T-helper 2 cell treated with Interferon-gamma antibody and Interleukin-4, amounts not matched to agents 100 ng/mL and 5 ng/mL, for 36 hours (primary cell): ENCODE results near the gene CLSTN2. TPM values are rescaled to one million over a fixed set of nuclear protein-coding genes. Genes with fewer than 3 reads are reported as not detected.

Source experiments
- intact Hi-C: fragments of 100-400 bp; cut with micrococcal nuclease; formaldehyde crosslinking; loops from one replicate; pipeline ENCODE4 v1.15.1; 2023
- total RNA-seq: library from RNA; stranded (reverse); gene quantifications from 2 replicates; pipeline ENCODE4 v1.2.3, GENCODE V29; 2022

The CLSTN2 gene
- total RNA-seq, 1 donor from 2014 or later: not detected

DNA sequence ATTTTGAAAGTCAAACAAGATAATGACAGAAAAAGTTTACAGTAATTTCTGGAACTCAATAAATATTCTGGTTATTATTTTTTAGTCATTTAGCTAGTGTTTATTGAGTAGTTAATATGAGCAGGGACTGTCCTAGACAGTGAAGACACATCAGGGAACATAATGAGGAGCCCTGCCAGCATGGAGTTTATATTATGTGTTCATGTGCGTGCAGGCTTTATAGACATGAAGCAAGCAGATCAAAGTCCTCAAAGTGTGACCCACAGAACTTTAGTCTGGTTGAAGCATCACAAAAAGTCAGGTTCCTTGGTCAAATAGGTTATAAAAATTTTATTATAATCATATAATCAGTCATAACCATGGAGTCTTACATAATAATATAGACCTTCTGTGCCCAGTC lies 289.3 kb downstream of the CLSTN2 start:
- intact Hi-C loops: no loop called here

DNA sequence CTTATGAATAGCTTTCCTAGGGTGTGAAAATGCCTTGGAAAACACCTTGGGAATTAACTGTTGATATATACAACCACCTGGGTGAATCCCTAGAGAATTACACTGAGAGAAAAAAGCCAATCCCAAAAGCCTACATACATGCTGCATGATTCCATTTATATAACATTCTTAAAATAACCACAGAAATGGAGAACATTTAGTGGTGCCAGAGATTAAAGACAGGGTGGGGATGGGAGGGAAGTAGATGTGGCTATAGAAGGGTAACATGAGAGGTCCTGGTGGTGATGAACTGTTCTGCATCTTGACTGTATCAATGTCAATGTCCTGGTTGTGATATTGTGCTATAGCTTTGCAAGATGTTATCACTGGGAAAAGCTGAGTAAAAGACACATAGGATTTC lies 291.0 kb downstream of the CLSTN2 start:
- intact Hi-C loops: no loop called here

DNA sequence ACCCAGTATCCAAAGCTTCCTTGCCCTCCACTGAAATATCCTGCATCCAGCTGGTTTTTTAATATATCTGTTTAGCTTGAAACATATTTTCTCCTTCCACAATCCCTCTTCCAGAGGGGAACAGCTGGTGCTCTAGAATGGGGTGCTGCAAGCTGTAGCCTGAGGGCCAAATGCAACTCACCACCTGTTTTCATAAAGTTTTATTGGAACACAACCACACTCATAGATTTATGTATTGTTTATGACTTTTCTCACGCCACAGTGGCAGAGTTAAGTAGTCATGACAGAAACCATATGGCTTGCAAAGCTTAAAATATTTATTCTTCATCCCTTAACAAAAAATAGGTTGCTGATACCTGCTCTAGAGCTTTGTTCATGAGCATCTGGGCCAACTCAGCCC lies 298.7 kb downstream of the CLSTN2 start:
- intact Hi-C loops: no loop called here

DNA sequence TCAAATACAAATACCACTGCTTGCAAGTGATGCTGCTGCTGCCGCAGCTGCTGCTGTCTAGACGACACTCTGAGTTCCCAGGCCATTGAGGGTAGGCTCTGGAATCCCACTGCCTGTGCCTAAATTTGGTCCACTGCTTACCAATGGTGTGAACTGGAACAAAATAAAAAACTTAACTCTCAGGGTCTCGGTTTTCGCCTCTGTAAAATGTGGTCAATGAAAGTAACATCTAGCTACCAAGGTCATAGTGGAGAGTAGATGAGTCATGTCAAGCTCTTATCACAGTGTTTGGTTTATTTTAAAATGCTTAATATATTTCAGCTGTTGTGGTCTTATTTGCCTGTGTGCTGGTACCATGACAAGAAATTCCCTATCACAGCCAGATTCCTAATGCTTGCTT lies 299.3 kb downstream of the CLSTN2 start:
- intact Hi-C loops: no loop called here

DNA sequence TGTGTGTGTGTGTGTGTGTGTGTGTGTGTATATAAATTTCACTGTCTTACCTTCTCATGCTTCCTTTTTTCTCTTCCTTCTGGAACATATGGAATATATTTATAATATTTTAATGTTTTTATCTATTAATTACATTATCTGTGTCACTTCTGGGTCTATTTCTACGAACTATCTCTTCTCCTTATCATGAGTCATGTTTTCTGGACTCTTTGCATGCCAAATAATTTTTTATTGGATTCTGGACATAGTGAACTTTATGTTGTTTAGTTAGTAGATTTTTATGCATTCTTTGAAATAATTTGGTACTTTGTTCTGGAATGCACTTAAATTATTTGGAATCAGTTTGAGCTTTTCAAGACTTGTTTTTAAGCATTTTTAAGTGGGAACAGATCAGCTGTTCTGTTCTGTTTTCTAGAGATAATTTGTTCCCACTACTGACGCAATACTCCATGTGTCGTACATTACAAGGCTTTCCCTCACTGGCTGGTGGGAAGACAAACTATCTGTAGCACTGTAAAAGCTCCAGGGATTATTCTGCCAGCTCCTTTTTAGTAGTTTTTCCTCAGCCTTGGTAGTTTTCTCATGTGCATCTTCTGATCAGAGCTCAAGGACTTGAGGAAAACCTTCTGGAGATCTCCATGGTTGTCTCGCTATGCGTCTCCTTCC lies 302.0 kb downstream of the CLSTN2 start:
- intact Hi-C loops: no loop called here

GRCh38 chr3:140238646-140239314 lies 303.8 kb downstream of the CLSTN2 start:
- intact Hi-C loops: no loop called here

- intact Hi-C loops: no loop called here
These were observed 307.9 kb downstream of the CLSTN2 start for GRCh38 chr3:140242818-140243276.

DNA sequence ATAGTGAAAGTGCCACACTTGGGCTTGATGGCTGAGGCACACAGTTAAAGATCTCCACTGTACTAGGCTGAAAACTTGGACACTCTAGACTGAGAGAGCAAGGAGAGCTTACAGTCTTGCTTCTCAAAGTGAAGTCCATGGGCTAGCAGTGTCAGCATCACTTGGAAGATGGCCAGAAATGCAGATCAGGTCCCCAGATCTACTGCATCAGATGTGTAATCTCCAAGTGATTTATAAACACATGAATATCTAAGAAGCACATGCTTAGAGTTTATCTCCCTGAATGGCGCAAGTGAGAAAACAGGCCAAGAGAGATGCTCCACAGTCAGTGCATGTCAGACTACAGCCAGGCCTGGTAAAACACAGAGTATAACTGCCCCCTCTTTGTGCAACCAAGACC lies 308.6 kb downstream of the CLSTN2 start:
- intact Hi-C loops: no loop called here

GRCh38 chr3:140244893-140245292 lies 309.9 kb downstream of the CLSTN2 start:
- intact Hi-C loops: no loop called here

DNA sequence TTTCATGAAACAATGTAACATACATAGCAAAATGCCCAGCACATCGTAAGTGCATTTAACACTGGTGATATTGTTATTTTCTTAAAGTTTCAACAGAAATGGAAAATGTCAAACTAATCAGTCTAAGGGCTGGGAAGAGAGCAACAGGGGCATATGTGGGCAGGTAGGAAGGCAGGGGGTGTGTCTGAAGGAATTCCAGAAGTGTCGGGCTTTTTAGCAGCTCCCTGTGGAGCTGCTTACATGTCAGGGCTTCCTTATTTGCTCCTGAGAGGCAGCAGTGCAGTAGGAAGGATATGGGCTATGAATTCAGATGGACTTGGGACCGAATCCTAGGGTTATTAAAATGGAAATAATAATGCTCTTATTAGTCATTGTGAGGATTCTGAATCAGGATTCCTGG lies 311.6 kb downstream of the CLSTN2 start:
- intact Hi-C loops: no loop called here

DNA sequence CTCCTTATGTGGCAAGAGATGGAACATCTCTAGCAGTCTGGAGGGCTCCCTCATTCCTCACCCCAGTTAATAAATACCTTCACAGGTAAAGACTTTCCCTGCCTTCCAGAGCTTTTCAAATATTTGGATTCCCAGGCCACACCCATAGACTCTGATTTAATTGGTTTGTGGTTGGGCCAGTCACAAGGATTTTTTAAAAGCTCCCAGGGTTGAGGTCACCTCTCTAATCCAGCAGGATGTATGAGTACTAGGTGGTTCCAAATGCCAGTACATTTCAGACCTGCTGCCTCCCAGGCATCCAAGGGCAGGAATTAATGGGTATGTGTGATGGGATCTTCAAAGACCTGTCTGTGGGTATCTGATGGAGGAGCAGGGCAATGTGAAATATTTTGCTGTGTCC lies 312.8 kb downstream of the CLSTN2 start:
- intact Hi-C loops: no loop called here

DNA sequence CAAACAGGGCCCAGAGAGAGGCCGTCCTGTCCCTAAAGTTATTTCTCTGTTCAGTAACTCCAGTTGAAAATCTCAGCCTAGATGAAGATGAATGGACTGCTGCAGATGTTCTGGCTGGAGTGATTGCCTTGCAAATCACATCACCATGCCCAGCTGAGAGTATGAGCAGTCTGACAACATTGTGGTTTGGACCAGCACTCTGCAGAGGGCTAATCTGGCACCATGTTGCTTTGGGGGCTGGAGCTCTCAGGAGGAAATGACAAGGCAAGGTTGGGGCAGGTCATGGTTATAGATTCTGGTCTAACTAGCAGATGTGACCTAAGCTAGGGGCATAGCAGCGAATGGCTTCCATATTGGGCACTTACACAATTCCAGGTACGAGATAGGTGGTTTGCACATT lies 314.2 kb downstream of the CLSTN2 start:
- intact Hi-C loops: no loop called here

DNA sequence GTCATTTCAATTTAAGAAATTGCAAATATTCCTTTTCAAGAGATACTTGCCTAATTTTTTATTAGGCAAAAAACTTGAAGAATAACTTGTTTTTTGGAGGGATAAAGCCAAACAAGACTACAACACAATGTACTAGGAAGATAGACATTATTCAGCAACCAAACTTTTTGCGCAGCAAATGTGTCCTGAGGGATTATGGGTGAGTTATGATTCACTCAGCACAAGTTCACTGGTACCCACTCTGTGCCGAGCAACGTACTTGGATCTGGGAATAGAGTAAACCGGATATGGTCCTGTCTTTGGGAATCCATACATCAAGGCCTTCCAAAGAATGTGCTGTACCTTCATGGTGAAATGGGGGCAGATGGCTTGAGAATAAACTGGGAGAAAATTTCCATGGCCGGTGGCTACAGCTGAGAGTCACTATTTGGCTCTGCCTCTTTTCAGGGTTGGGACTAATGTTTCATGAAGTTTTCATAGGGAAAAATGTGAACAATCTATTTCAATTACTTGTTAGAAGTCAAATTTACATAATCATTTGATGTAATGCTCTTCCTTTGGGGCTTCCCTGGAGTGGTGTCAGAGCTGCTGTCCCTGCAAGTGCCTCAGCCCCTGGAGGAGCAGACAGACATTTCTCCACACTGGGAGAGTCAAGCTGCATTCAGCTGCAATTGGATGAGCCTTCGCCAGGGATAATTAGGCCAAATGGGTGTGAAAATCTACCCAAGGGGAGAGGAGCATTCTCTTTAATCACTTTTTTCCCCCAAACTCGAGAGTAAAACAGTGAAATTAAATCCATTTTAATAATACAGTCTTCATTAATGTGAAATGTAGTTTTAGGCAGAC lies 315.2 kb downstream of the CLSTN2 start:
- intact Hi-C loops: no loop called here

- intact Hi-C loops: no loop called here
These were observed 316.0 kb downstream of the CLSTN2 start for GRCh38 chr3:140250945-140251344.

- intact Hi-C loops: no loop called here
These were observed 316.7 kb downstream of the CLSTN2 start for GRCh38 chr3:140251678-140252077.

GRCh38 chr3:140252812-140253656 lies 318.0 kb downstream of the CLSTN2 start:
- intact Hi-C loops: no loop called here

DNA sequence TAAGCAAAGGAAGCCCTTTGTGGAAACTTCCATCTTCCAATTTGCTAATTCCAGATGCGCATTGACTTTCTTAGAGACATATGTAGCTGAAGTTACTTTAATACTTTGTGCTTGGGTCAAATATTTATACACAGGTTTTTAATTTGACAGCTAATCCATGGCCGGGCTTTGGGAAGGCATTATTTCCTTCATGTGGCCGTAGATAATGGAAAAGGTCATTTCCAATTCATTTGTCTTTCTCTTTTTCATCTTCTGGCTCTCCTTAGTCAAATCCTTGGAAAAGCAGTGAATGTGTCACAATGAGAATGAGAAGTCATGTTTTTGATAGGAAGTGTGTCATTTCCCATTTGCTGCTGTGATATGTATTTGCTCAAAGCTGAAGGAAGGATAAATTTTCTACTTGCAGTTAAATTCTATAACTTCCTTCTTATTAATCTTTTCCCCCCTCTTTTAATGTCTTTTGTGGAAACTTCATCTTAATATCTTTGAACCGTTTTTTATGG lies 323.3 kb downstream of the CLSTN2 start:
- intact Hi-C loops: no loop called here

DNA sequence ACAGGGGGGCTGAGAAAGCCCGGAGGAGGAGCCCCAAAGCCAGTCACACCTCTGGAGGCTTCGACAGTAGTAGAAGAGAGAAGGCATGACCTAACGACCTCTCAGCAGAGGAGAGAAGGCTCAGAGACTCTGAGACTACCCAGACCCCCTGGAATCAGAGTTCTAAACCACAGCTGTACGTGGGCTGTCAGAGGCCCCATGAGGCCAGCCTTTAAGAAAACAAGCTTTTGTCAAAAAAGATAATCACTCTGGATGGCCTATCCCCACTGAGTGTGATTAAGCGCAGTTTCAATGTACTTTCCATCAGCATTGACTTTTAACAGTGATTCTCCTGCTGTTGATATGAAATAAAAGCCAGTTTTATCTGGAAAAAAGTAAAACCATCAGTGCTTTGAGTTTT lies 330.3 kb downstream of the CLSTN2 start:
- intact Hi-C loops: no loop called here

GRCh38 chr3:140268103-140268502 lies 333.1 kb downstream of the CLSTN2 start:
- intact Hi-C loops: no loop called here

- intact Hi-C loops: no loop called here
These were observed 333.6 kb downstream of the CLSTN2 start for GRCh38 chr3:140268610-140269009.

- intact Hi-C loops: no loop called here
These were observed 335.3 kb downstream of the CLSTN2 start for GRCh38 chr3:140270329-140270728.
